ENCODE measurements around the gene GALNT1. TPM values are rescaled to one million over a fixed set of nuclear protein-coding genes. Genes with fewer than 3 reads are reported as not detected.

Gene GALNT1
- total RNA-seq, 1 experiment from 2014 or later, result 77.9 TPM

- Mint-ChIP-seq H3K4me3 (no peak overlapping the region), H3K36me3 (ENCODE audit: insufficient read depth in 1 of 3, low read depth in 3 of 3) (peaks cover 2 to 27% (median 7%) of the 10 kb centered on the region in 3 experiments; a peak in 6 of 7 replicates)
These were observed 135.6 kb downstream of the GALNT1 start for GRCh38 chr18:35717182-35717581.

More at GRCh38 chr18:35717182-35717581, 135.6 kb downstream of the GALNT1 start:
- no peaks in the 10 kb centered on the region for H3K79me1 ChIP-seq (ENCODE audit: insufficient read depth, low read depth, low read length, poor library complexity, severe bottlenecking)
- H3K14ac ChIP-seq (ENCODE audit: insufficient read depth, low read length), result no peak overlapping the region
- no peak overlapping the region for H2AFZ ChIP-seq (ENCODE audit: low read length)
- no peak overlapping the region for H3K9ac ChIP-seq (ENCODE audit: extremely low read depth, insufficient read length, low read length)
- no peak overlapping the region for H4K91ac ChIP-seq (ENCODE audit: insufficient read length, low read depth, low read length)
- H2BK5ac ChIP-seq (ENCODE audit: insufficient read length, low read length), result no peak overlapping the region
- no peak overlapping the region for H4K8ac ChIP-seq (replicated peaks; ENCODE audit: insufficient read length, low read depth, low read length)
- no peaks in the 10 kb centered on the region for H3K4me1 Mint-ChIP-seq
- H3K4ac ChIP-seq (ENCODE audit: low read depth, low read length), result no peak overlapping the region
- no peaks in the 10 kb centered on the region for H4K20me1 ChIP-seq (ENCODE audit: control insufficient read depth, insufficient read depth, insufficient read length)
- H4K5ac ChIP-seq (ENCODE audit: insufficient read length, low read depth, low read length), result no peak overlapping the region
- no peaks in the 10 kb centered on the region for H3K27me3 ChIP-seq (ENCODE audit: insufficient read depth, low read length)
- no peak overlapping the region for H2BK120ac ChIP-seq (ENCODE audit: low read depth, low read length, poor library complexity, severe bottlenecking)
- no peak overlapping the region for H3K23ac ChIP-seq (ENCODE audit: insufficient read length, low read depth, low read length)
- H3K27ac ChIP-seq (ENCODE audit: insufficient read length, low read depth, low read length), result no peak overlapping the region
- H3K79me2 ChIP-seq (ENCODE audit: insufficient read depth, low read length), result no peaks in the 10 kb centered on the region
- no peak for TF ChIP-seq CTCF (conservative IDR thresholded peaks at IDR 0.05)
- no peak overlapping the region for H2BK20ac ChIP-seq (ENCODE audit: low read depth, low read length, poor library complexity, severe bottlenecking)
- no peaks in the 10 kb centered on the region for H3K23me2 ChIP-seq (ENCODE audit: insufficient read length, low read depth, low read length, poor library complexity, severe bottlenecking)
- no CpG with 5 or more reads among the region's 5 CpGs for WGBS (ENCODE audit: extremely low coverage, insufficient read length, low lambda C conversion rate)
- H3K27me3 Mint-ChIP-seq (ENCODE audit: low read depth), result no peaks in the 10 kb centered on the region; the same call in 1 of the 2 replicates
- no peak overlapping the region for H3T11ph ChIP-seq (ENCODE audit: low read length)
- no peaks in the 10 kb centered on the region for H3K9me3 ChIP-seq (ENCODE audit: control insufficient read depth, low read depth, low read length)
- no peaks in the 10 kb centered on the region for H3K4me1 ChIP-seq (ENCODE audit: insufficient read depth, low read length)
- H3K56ac ChIP-seq (ENCODE audit: insufficient read length, low read depth, low read length), result no peak overlapping the region
- H3K27ac Mint-ChIP-seq, result no peak overlapping the region
- no peak overlapping the region for H3K18ac ChIP-seq (ENCODE audit: insufficient read length, low read depth, low read length)
- no peak overlapping the region for H2BK12ac ChIP-seq (ENCODE audit: insufficient read length, low read depth, low read length)
- no peak for DNase-seq
- H2BK15ac ChIP-seq (ENCODE audit: low read depth, low read length), result no peak overlapping the region
- no peak overlapping the region for H3K4me2 ChIP-seq (ENCODE audit: insufficient read depth, insufficient read length, low read length)
- H3K9me3 Mint-ChIP-seq, result peaks cover 15 to 23% of the 10 kb centered on the region in 2 experiments; a peak in 4 of 5 replicates
- no peak overlapping the region for H2AK5ac ChIP-seq (ENCODE audit: insufficient read length, low read length)
